Activated T-helper 17 cell treated with anti-CD3 and anti-CD28 coated beads, Interleukin-2, amount 50 U/mL, for 72 hours (primary cell): ENCODE results near the gene MED22. TPM values are rescaled to one million over a fixed set of nuclear protein-coding genes. Genes with fewer than 3 reads are reported as not detected.
"Not testable (repeated sequence)": the region's sequence is repeated elsewhere in the genome, so short reads cannot be mapped to it uniquely, and the experiment has no call there.

Source experiments
- ATAC-seq: fragments of 150-1000 bp; cut with Tn5 transposase; replicated peaks from 2 replicates; pipeline ENCODE4 v1.10.0; 2021; ENCODE audit warnings: mild to moderate bottlenecking, moderate library complexity
- H3K27ac Mint-ChIP-seq: one replicate; pipeline ENCODE4 v1.8.0; 2022; ENCODE audit warnings: mixed read lengths
- H3K27me3 Mint-ChIP-seq: one replicate; pipeline ENCODE4 v1.8.0; 2022; ENCODE audit warnings: mixed read lengths
- H3K36me3 Mint-ChIP-seq: one replicate; pipeline ENCODE4 v1.8.0; 2022; ENCODE audit warnings: low read depth, mild to moderate bottlenecking, mixed read lengths
- H3K4me1 Mint-ChIP-seq: one replicate; pipeline ENCODE4 v1.8.0; 2022; ENCODE audit warnings: mixed read lengths
- H3K4me3 Mint-ChIP-seq: one replicate; pipeline ENCODE4 v1.8.0; 2022; ENCODE audit warnings: mild to moderate bottlenecking, mixed read lengths
- H3K9me3 Mint-ChIP-seq: one replicate; pipeline ENCODE4 v1.8.0; 2022; ENCODE audit warnings: mixed read lengths
- total RNA-seq, 2 donors: library from RNA; stranded (reverse); gene quantifications; one replicate each; pipeline ENCODE4 v1.2.3, GENCODE V29; 2022

The MED22 gene
- total RNA-seq, 2 donors from 2014 or later = 21.3 to 29.9 TPM

GRCh38 chr9:133341369-133342068 lies 6.4 kb downstream of the MED22 start:
- Mint-ChIP-seq H3K27me3 (no peaks in the 10 kb centered on the region), H3K36me3 (peaks cover 75% of the 10 kb centered on the region), H3K9me3 (no peaks in the 10 kb centered on the region), H3K27ac (peak overlapping the region; percentile 43), H3K4me3 (no peak overlapping the region), H3K4me1 (peaks cover 3% of the 10 kb centered on the region)
- no peak for ATAC-seq

GRCh38 chr9:133340916-133341315 lies 7.0 kb downstream of the MED22 start:
- Mint-ChIP-seq H3K4me3 (no peak overlapping the region), H3K27ac (peak overlapping the region; percentile 24), H3K4me1 (no peaks in the 10 kb centered on the region), H3K27me3 (no peaks in the 10 kb centered on the region), H3K36me3 (peaks cover 75% of the 10 kb centered on the region), H3K9me3 (no peaks in the 10 kb centered on the region)
- ATAC-seq = no peak

- Mint-ChIP-seq H3K9me3 (no peaks in the 10 kb centered on the region), H3K4me1 (no peaks in the 10 kb centered on the region), H3K4me3 (no peak overlapping the region), H3K27me3 (no peaks in the 10 kb centered on the region), H3K36me3 (peaks cover 75% of the 10 kb centered on the region), H3K27ac (peak overlapping the region; percentile 24)
- ATAC-seq = no peak
These were observed 7.7 kb downstream of the MED22 start for GRCh38 chr9:133340256-133340655.

- peak overlapping the region; percentile 24 for H3K27ac Mint-ChIP-seq
- no peak overlapping the region for H3K4me3 Mint-ChIP-seq
- ATAC-seq = no peak
- no peaks in the 10 kb centered on the region for H3K27me3 Mint-ChIP-seq
- H3K36me3 Mint-ChIP-seq = peaks cover 75% of the 10 kb centered on the region
- H3K4me1 Mint-ChIP-seq = no peaks in the 10 kb centered on the region
- no peaks in the 10 kb centered on the region for H3K9me3 Mint-ChIP-seq
These were observed 8.3 kb downstream of the MED22 start for GRCh38 chr9:133339641-133340040.

- ATAC-seq = peak; percentile 96
- Mint-ChIP-seq H3K4me3 (peak within 1 kb of the TSS; percentile 93), H3K36me3 (peaks cover 84% of the 10 kb centered on the region), H3K27ac (peak within 1 kb of the TSS; percentile 89), H3K4me1 (no peaks in the 10 kb centered on the region), H3K9me3 (no peaks in the 10 kb centered on the region), H3K27me3 (no peaks in the 10 kb centered on the region)
These were observed 11.8 kb downstream of the MED22 start, which contains the start of gene SURF6 for GRCh38 chr9:133335924-133336811. TSS of gene SURF6 (minus strand) at chr9:133336188. CDS start at chr9:133336132, 56 bp downstream.

GRCh38 chr9:133334888-133335287 lies 13.0 kb downstream of the MED22 start:
- not testable (repeated sequence) for H3K27me3 Mint-ChIP-seq, ATAC-seq, H3K4me1 Mint-ChIP-seq, H3K9me3 Mint-ChIP-seq
- H3K27ac Mint-ChIP-seq = peak overlapping the region; percentile 89
- peak overlapping the region; percentile 93 for H3K4me3 Mint-ChIP-seq
- peaks cover 85% of the 10 kb centered on the region for H3K36me3 Mint-ChIP-seq

- Mint-ChIP-seq H3K36me3 (peaks cover 81% of the 10 kb centered on the region), H3K4me3 (peak overlapping the region; percentile 93), H3K4me1 (peaks cover 4% of the 10 kb centered on the region), H3K27ac (peak overlapping the region; percentile 36), H3K27me3 (no peaks in the 10 kb centered on the region), H3K9me3 (no peaks in the 10 kb centered on the region)
- ATAC-seq = no peak
These were observed 13.8 kb downstream of the MED22 start for GRCh38 chr9:133334161-133334560.

- Mint-ChIP-seq H3K36me3 (peaks cover 81% of the 10 kb centered on the region), H3K9me3 (no peaks in the 10 kb centered on the region), H3K27me3 (no peaks in the 10 kb centered on the region), H3K4me3 (no peak overlapping the region), H3K27ac (no peak overlapping the region), H3K4me1 (peaks cover 4% of the 10 kb centered on the region)
- no peak for ATAC-seq
These were observed 14.4 kb downstream of the MED22 start for GRCh38 chr9:133333566-133333965.

- Mint-ChIP-seq H3K9me3 (no peaks in the 10 kb centered on the region), H3K36me3 (peaks cover 77% of the 10 kb centered on the region), H3K4me3 (no peak overlapping the region), H3K27me3 (no peaks in the 10 kb centered on the region), H3K4me1 (peaks cover 4% of the 10 kb centered on the region), H3K27ac (no peak overlapping the region)
- no peak for ATAC-seq
These were observed 14.9 kb downstream of the MED22 start for GRCh38 chr9:133333011-133333410.

- no peaks in the 10 kb centered on the region for H3K9me3 Mint-ChIP-seq
- H3K27me3 Mint-ChIP-seq = no peaks in the 10 kb centered on the region
- no peak overlapping the region for H3K4me3 Mint-ChIP-seq
- H3K27ac Mint-ChIP-seq = no peak overlapping the region
- no peak for ATAC-seq
- H3K36me3 Mint-ChIP-seq = peaks cover 75% of the 10 kb centered on the region
- peaks cover 4% of the 10 kb centered on the region for H3K4me1 Mint-ChIP-seq
These were observed 15.6 kb downstream of the MED22 start for GRCh38 chr9:133332381-133332730.

- H3K27ac Mint-ChIP-seq = no peak overlapping the region
- peaks cover 75% of the 10 kb centered on the region for H3K36me3 Mint-ChIP-seq
- no peak for ATAC-seq
- H3K4me3 Mint-ChIP-seq = no peak overlapping the region
- H3K9me3 Mint-ChIP-seq = no peaks in the 10 kb centered on the region
- no peaks in the 10 kb centered on the region for H3K27me3 Mint-ChIP-seq
- peaks cover 4% of the 10 kb centered on the region for H3K4me1 Mint-ChIP-seq
These were observed 16.1 kb downstream of the MED22 start for GRCh38 chr9:133331641-133332380.

GRCh38 chr9:133331221-133331620 lies 16.7 kb downstream of the MED22 start:
- H3K27ac Mint-ChIP-seq = no peak overlapping the region

GRCh38 chr9:133329306-133330156 lies 18.4 kb downstream of the MED22 start:
- H3K4me1 Mint-ChIP-seq, H3K27me3 Mint-ChIP-seq, ATAC-seq, H3K9me3 Mint-ChIP-seq, H3K27ac Mint-ChIP-seq, H3K4me3 Mint-ChIP-seq: not testable (repeated sequence)
- peaks cover 56% of the 10 kb centered on the region for H3K36me3 Mint-ChIP-seq

More at GRCh38 chr9:133331221-133331620, 16.7 kb downstream of the MED22 start:
- no peaks in the 10 kb centered on the region for H3K9me3 Mint-ChIP-seq
- peaks cover 72% of the 10 kb centered on the region for H3K36me3 Mint-ChIP-seq
- no peaks in the 10 kb centered on the region for H3K27me3 Mint-ChIP-seq
- no peak for ATAC-seq
- H3K4me3 Mint-ChIP-seq = no peak overlapping the region
- peaks cover 4% of the 10 kb centered on the region for H3K4me1 Mint-ChIP-seq
